HCEC 1CT (cell line): ENCODE measurements around the gene TRIO.

Source experiments
- DNase-seq: peaks from one replicate; pipeline ENCODE4 v3.0.0-alpha.2; 2017

The TRIO gene

DNA sequence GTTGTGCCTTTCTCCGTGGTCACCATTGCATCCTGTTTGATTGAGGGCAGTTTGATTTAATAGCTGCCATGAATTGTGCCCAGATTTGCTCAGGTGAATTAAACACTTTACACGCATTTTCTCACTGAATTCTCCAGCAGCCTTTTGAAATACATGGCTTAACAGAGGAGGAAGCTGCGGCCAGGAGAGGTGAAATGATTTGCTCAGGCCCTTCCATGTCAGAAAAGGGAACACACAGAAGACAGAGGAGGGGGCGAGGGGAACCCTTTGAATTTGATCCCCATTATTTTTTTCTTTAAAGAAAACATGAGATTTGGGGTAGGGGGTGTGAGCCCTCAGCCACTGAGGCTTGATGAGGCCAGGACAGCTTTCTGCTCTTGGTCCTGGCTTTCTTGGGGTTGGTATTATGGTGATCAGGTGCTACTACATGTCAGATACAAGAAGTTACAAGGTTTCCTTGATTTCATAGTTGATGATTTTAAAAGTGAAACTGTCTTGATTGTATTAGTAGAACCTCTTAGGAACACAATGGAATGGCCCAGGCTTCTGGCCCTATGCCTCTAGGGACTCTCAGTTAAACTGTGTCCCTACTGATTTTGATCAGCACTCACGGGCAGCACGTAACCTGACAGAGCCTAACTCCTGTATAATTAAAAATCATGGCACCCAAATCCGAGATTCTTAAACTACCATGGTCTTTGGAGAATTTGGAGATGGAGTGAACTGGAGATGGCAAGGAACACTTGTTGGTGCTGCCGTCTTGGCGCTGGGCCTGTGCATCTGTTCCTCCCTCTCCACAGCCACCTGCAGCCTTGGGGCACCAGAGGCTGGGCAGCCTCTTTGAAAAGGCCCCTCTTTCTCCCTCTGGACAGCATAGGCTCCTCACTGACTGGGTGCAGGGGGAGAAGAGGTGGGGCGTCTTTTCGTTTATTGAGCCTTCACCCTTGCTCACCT is 107.9 kb downstream of the TRIO start:
- no peak for DNase-seq

DNA sequence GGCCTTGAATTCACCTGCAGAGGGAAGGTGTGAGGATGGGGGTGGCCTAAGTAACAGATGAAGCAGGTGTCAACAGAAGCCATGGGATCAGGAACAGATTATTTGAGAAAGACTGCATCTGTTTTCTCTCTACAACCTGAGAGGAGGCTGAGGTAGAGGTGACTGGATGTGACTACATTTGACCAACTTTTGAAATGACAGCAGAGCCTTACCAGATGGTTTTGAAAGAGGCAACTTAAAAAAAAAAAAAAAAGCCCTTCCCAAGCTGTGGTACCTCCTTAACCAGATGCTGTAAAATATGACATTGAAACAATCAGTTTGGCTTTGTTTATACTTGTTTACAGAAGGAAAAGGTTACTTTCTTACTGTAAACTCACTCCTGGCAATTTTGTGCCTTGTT is 108.6 kb downstream of the TRIO start:
- no peak for DNase-seq

DNA sequence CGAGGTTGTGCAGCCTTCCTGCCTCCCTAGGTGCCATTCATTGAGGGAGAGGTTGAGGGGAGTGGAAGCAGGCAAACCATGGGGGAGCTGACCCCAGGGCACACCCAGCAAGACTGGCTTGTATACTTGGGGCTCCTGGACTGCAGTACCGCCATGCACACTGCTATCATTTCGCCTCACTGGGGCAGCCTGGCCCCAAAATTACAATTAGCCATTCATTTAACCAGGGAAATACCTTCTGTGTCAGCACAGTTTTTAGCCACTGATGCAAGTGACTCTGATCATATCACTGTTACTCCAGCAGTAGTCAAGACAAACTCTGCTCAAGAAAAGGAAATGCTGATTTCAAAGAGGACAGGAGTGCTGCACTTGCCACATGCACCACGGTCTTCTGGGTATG is 109.7 kb downstream of the TRIO start:
- DNase-seq = no peak

DNA sequence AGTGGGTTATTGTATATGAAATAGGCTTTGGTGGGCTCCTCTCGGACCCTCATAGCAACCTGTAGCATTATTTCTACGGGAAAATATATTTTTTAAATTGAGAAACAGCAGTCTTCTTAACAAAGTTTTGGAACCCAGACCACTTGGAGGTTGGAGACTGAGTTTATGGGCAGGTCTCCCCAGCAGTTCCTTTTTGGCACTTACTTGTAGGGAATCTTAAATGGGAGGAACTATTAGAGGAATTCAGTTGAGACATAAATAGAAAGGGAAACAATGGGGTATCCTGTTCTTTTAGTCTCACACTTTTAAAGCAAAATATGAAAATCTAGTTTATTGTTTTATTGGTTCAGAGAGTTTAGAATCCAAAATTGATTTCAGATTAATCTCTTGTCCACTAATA is 111.5 kb downstream of the TRIO start:
- no peak for DNase-seq

DNA sequence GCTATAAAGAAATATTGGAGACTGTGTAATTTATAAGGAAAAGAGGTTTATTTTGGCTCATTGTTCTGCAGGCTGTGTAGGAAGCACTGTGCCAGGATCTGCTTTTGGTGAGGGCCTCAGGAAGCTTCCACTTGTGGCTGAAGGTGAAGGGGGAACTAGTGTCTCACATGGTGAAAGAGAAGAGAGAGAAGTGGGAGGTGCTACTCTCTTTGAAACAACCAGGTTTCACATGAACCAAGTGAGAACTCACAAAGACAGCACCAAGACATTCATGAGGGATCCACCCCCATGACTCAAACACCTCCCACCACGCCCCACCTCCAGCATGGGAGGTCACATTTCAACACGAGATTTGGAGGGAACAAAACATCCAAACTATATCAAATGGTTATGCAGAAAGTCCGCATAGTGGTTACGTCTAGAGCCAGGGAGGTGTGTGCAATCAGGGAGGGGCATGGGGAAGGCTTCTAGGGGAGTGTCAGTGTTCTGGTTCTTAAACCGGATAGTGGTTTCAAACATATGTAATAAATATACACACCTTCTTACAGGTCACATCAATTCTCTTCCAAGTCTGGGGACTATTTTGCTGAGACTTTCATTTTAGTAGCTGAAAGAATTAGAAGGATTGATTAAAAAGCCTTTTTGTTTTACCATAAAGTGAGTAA is 113.0 kb downstream of the TRIO start:
- no peak for DNase-seq

DNA sequence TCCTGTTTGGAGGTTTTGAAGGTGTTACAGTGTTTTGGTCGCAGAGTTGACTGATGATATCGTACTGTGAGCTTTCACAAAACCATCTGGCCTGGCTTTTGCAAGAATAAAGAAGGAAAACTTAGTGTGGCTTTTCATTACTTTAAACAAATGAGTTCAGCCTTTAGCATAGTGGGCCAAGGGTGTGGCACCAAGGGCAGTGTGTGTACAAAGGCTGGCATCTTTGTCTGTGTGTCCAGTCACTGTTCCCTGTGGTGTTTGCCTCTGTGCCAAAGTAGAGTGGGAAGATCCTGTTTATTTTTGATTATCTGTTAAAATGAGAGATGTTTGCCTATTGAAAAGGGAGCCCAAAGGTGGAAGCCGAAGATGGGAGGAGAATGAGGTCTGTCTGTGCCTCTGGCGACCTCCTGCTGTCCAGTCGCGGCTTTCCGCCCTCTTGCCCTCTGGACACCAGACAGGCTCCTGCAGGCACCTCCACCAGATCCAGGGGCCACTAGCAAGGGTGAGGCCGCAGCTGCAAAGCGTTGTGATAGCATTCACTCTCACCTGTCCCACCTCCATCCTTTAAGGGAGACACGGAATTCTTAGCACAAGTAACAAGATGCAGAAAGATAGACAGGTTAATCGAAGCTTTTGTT is 113.7 kb downstream of the TRIO start:
- no peak for DNase-seq

DNA sequence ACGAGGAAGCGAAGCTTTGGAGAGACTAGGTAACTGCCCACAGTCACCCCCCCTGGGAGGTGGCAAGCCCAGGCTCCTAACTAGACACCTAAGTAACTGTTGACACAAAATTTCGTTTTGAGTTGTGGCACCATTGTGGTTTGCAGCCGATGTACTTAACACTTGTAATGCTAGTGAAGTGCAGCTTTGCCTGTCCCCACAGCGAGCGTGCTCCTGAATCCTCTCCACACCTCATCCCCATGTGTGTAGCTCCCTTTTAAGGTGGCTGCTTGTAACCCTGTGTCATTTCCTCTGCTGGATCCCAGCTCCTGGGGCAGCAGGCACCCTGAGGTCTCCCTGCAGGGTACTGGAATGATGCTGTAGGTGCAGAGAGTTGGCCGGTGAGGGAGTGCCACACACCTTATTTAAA is 114.9 kb downstream of the TRIO start:
- no peak for DNase-seq

DNA sequence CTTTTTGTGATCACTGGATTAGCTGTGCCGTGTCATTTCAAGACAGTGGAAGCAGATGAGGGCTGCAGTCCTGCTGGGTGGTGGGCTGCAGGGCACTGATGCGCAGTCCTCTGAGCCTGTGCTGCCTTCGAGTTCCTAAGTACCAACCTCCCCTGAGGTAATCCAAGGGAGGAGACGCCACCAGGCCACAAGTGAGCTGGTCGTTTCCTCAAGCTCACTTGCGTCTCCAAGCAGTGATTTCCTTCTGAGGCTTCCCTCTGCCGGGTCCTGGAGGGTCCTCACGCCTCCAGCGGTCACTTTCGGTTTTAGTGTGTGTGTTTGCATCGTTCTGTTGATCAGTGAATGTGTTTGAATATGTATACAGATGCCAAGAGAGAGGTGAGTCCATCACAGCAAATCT is 115.7 kb downstream of the TRIO start:
- DNase-seq = peak; percentile 27

DNA sequence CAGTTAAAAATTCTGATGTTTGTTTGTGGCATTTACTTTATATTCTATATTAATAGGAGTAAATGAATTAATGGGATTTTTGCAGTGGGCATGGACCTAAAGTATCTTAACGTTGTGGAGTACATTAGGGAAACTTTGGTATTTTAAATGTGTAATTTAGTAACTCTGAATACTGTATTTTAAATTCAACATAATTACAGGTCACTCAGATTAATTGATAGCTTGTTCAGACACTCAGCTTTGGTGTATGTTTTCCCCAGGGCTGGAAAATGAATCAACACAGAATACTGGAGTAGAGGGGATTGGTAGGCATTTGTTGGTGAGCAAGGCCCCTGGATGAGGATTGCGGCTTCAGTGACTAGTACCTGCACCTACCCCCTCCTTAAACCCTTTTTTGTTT is 117.5 kb downstream of the TRIO start:
- no peak for DNase-seq

DNA sequence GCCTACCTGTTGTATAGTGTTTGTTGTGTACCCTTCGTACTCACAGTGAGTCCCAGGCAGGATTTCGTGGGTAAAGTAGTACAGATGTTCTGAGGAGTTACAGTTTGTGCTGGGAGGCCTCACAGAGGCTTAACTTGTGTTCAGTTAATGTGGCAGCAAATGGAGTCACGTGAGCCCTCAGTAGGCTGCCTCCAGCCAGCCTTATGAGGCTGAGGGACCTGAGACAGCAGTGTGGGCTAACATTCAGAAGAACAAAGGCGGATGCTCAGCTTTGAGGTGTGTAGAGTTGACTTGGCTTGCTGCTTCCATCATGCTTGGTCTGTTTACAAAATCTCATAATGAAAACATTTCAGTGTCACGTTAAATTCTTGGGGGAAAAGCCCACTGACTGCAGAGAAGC is 118.1 kb downstream of the TRIO start:
- DNase-seq = no peak

DNA sequence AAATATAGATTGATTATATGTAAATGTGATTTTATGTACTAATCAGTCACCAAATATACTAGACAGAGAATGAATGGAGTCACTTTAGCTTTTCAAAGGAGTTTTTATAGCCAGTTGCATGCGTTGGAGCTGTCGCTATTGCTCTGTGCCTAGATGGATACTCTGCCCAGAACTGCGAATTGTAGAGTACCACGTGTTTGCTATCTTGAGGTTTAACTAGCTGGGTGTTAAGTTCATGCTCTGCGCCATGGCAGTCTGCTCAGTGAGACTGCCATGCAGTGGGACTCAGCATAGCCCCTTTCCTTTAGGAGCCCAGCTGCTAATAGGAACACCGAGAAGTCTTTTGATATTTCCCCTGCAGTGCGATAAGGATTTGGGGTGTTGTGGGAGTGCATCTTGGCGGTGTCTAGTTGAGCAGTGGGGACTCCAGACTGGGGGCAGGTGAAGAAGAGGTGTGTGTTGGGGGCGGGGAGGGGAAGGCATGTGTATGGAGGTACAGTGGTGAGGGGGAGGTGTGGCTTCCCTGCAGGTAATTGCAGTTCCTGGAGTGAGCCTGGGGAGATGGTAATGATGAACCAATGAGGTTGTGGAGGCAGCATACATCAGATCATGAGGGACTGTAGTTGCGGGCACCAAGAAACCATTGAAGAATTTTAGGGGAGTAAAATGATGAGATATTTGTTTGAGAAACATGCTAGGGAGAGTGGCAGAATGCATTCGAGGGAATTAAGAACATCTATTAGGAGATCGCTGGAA is 118.9 kb downstream of the TRIO start:
- DNase-seq = no peak

DNA sequence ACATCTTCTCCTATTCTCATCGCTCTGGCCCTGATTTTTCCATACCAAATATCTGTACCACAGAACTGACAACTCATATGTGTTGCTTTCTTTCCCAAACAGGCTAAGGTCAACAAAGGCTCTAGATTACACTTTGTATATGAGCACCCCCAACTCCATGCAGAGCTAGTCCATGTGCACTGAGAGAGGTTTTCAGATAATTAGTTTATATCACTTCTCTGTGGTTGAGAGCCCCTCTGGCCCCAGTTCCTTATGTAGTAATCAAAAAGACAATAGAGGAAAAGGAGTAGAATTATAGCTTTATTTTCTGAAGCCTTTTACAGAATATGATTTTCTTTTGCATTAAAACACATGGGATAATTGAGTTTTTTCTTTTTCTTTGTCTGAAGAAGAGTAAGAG is 120.0 kb downstream of the TRIO start:
- DNase-seq = no peak

DNA sequence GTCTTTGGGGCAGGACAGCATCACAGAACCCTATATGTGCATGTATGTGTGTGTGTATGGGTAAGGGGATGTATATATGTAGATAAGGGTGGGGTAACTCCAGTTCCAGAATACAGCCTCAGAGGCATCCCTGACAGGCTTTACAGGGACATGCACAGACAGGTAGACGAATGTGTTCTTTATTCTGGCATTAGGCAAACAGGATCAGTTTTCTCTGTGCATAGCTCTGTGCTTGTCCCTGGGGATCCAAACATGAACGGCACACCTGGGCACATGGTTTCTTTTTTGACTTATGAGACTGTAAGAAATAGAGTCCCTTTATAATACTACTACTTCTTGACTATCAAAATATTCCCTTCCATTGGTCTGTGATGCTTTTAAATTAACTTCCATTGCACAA is 120.6 kb downstream of the TRIO start:
- no peak for DNase-seq

DNA sequence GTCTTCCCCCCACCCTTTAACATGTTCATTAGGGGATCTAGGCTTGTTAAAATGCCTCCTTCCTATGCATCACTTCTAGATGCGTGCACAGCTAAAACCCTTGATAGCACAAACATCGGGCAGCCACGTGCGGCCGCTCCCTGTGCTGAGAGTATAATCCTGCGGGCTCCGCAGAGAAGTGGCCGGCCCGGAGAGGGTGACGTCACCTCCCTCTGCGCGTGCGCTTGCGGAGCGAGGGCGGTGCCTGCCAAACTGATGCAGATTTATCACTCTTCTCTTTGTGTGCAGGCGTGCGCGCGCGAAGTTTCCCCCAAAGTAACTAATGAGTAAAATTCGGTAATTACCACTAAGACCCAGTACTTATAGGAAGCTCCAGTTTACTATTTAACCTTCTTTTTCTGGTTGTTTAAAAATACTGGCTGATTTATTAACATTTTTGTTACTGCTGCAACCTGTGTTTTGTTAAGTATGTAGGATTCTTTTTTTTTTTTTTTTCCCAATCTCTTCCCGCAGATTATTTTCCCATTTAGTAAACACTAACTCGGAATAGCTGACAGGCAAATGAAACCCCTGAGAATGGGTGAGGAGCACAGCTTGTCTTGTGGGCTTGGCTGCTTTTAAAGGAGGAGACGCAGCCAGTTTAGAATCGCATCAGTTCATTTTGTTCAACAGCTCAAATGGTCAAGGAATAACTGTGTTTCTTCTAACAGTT is 121.6 kb downstream of the TRIO start:
- DNase-seq = peak; percentile 98

DNA sequence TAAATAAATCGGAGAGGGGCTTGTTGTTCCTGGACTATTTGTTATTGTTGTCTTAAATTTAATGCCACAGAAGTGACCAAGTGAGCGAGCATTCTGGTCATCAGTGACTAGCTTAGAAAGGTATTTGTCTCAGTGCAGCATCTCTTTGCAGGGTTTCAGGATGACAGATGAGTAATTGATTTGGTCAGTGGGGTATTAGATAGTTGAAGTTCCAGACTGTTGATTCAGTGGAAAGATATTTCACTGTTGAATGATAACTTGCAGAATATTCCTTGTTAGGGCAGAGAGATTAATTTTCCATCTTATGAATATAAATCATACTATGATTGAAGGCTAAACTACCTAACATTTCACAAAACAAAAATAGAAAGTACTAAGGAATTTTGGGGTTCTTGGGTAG is 122.4 kb downstream of the TRIO start:
- DNase-seq = peak; percentile 98

DNA sequence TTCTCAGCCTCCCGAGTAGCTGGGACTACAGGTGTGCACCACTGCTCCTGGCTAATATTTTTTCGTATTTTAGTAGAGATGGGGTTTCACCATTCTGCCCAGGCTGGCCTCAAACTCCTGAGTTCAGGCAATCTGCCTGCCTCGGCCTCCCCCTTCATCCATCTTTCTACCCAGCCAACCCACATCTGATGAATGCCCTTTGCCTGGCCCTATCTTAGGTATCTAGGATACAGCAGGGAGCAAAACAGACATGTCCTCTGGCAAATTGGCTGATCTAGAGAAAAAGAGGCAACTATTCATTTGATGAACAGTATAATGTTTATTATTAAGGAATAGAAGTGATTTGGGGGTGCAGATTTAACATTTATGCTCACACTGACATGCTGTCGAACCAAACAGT is 123.0 kb downstream of the TRIO start:
- peak; percentile 24 for DNase-seq

DNA sequence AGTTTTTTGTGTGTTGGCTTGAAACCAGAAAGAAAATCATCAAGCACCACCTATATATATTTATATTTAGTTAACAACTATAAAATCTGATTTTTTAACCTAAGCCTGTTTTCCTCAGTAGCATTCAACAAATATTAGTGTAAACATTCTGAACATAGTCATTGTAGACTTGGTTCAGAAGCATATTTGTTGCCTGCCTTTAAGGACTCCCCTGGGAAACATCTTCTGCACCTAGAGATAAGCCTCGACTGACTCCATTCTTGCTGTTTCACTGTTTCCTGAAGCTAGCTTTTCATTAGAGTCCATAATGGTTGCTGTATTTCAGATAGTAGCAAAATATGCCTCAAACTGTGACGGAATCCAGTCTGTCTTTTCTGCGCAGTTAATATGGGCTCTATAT is 123.5 kb downstream of the TRIO start:
- DNase-seq = no peak

DNA sequence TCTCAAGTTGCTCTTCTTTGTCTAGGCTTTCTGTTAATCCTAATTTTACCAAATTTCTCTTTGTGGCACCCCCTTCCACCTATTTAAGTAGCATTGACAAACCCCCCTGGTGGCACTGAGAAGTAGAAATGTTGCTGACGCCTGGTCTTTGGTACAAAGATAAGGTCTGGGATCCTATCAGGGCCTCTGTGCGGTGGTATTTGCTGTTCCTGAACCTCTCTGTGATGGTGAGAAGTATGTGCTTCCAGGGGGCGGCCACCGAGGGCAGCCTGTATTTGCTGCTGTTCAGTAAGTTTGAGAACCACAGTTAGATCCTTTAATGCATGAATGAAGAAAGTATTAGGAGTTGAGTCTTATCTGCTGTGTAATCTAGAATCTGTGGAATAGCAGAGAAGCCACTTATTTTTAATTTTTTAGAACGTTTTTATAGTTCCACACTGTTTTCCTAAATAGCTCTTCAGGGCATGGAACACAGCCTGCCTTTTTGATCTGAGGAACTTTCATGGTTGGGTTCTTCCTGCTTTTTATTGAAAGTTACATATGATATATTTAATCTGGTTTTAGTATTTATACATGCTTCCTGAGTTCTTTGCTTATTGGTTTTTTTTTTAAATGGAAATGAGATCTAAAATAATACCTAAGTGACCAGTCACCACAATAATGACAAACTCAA is 124.2 kb downstream of the TRIO start:
- peak; percentile 30 for DNase-seq

DNA sequence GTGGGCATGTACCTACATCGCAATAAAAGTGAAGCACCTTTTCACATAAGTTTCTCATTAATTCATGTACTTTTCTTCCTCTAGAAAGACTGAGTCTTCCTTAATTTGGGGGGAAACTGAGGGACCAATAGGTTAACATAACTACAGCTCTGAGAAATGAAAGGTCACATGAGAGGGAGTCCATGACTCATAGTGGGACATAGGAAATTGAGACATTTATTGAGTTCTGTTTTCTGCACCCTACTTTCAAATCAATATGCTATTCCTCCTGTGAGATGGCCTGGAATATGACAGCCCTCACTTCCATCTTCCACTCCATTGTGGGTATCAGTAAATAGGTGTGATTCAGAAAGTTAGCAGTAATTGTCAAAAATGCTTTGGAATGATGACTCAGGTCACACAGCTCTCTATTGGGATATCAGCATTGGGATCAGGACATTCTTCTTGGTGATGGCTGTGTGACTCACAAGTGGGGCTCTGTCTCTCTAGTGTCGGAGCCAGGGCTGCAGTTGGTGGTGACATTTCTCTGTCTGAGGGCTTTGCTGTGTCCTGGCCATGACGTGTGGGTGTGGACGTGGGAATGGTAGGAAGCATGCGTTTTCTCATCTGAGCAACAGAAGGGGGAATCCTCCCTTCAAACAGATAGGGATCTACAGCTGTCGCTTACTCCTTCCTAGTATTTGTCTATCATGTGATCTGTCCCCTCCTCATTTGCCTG is 125.0 kb downstream of the TRIO start:
- DNase-seq = peak; percentile 85

DNA sequence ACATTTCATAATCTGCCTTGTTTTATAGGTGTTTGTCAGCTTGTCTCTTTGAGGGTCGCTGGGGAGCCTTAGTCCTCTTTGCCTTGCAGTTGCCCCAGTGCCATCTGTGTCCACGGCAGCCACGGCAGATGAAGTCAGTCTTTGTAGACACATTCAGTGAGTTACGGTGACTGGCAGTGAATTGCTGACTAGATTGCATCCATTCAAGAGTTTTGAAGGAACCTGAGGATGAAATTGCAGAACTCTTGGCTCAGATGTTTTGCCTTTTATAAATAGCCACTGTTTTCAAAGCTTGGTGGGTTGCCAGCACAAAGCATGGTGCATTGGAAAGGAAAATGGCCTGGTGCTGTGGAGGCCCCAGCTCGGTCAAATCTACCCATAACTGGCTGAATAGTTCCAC is 125.6 kb downstream of the TRIO start:
- DNase-seq = peak; percentile 37

DNA sequence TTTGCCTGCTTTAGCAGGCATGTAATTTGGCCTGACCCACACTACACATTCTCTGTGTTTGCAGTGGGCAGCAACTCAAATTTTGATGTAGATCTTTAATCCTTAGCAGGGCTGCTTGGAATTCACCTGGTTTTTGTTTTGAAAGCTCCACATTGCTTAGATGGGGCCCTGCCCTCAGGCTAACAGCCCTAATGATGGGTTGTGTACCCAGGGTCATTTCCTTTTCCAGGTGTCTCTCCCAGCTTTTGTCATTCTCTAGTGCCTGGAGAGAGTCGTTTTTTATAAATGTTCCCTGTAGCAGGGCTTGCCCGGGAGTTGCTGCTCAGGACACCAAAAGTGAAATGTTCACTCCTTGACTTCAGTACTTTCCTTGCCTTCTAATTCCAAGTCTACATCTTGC is 126.3 kb downstream of the TRIO start:
- DNase-seq = no peak
